GM21515 (cell line): ENCODE measurements around the gene ZNF598.
"Not testable (repeated sequence)": the region's sequence is repeated elsewhere in the genome, so short reads cannot be mapped to it uniquely, and the experiment has no call there.

Experiments used
- ATAC-seq: cut with Tn5 transposase; IDR thresholded peaks from one replicate; pipeline ENCODE4 v1.9.1; 2021; ENCODE audit not compliant: unreplicated experiment

ZNF598 gene

GRCh38 chr16:1977875-1978268 is 31.7 kb downstream of the ZNF598 start:
- ATAC-seq = no peak

GRCh38 chr16:1976951-1977874 is 32.4 kb downstream of the ZNF598 start:
- ATAC-seq = no peak

DNA sequence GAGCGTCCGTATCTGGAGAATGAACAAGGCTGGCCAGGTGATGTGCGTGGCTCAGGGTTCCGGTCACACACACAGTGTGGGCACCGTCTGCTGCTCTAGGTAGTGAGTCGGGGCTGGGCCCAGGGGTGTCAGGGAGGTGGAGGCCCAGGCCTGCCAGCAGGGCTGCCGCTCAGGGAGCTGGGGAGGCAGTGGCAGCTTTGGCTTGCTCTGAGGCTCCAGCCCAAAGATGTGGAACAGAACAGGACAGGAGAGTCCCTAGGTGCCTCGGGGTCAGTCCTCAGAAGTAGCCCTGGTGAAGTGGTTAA is 33.5 kb downstream of the ZNF598 start:
- no peak for ATAC-seq

DNA sequence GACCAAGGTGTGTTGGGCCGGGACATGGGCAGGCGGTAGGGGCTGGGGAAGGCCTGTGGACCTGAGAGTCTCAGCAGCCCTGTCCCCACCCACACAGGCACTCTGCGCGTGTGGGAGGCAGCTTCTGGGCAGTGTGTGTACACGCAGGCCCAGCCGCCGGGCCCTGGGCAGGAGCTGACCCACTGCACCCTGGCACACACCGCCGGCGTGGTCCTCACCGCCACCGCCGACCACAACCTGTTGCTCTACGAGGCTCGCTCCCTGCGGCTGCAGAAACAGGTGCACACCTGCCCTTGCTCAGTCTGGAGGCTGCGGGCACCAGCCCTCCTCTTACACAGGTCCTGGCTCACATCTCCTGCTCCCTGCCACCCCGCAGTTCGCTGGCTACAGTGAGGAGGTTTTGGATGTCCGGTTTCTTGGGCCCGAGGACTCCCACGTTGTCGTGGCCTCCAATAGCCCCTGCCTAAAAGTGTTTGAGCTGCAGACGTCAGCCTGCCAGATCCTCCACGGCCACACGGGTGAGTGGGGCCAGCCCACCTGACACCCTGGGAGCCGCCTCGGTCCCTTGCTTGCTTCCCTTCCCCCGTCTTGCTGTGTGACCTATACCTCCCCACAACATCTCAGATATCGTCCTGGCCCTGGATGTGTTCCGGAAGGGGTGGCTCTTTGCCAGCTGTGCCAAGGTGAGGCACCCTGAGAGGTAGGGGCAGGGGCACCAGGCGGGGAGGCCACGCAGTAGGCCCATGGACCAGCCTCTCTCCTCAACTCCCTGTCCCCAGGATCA is 34.0 kb downstream of the ZNF598 start:
- ATAC-seq = no peak

- ATAC-seq = no peak
These were observed 35.2 kb downstream of the ZNF598 start for GRCh38 chr16:1974157-1975070.

- no peak for ATAC-seq
These were observed 36.0 kb downstream of the ZNF598 start for GRCh38 chr16:1973461-1974156.

DNA sequence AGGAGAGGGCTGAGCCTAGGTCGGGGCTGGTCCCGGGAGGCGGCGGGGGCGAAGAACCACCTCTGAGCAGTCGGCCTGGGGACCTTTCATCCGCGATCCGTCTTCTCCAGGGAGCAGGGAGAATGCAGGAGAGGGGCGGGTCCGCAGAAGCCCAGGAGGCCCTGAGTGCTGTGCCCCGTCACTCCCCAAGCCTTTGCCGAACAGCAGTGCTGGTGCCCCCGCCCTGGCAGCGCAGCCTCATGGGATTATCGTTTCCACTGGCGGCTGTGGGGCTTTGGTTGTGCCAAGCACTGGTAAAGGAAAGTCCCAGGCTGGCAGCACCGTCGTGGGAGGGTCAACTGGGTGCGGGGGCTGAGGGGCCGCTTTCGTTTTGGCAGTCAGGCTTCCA is 37.1 kb downstream of the ZNF598 start:
- ATAC-seq = no peak

DNA sequence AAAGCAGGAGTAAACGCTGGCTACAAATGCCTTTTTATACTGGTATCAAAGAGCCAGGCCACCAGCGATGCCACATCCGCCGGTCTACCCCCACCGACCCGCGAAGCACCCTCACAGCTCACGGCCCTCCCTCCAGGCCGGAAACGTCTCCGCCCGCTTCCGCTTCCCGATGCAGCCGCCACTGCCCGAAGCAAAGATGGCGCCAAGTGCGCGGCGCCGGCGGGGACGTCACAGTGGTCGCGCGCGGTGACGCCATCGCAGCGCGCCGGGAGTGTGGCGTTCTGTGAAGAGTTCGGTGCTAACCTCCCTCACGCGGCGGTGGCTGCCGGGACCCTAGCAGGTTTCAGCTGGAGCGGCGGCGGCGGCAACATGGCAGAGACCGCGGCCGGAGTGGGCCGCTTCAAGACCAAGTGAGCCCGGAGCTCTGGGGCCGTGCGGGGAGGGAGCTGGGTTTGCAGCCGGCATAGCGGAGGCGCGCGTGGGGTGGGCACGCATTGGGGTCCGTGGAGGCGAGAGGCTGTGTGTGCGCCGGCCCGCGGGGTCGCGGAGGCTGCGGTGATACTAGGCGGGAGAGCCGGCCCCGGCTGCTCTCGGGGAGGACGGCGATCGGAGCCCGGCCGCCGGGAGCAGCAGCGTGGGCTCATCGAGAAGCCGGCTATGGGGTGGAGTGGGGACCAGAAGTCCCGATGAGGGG is 37.7 kb downstream of the ZNF598 start, which contains the start of gene TBL3:
Gene TBL3 (plus strand): TSS at position 258 of the 694 bp plus-strand sequence. CDS start 112 bp downstream, at position 370.
- ATAC-seq = peak; percentile 79

DNA sequence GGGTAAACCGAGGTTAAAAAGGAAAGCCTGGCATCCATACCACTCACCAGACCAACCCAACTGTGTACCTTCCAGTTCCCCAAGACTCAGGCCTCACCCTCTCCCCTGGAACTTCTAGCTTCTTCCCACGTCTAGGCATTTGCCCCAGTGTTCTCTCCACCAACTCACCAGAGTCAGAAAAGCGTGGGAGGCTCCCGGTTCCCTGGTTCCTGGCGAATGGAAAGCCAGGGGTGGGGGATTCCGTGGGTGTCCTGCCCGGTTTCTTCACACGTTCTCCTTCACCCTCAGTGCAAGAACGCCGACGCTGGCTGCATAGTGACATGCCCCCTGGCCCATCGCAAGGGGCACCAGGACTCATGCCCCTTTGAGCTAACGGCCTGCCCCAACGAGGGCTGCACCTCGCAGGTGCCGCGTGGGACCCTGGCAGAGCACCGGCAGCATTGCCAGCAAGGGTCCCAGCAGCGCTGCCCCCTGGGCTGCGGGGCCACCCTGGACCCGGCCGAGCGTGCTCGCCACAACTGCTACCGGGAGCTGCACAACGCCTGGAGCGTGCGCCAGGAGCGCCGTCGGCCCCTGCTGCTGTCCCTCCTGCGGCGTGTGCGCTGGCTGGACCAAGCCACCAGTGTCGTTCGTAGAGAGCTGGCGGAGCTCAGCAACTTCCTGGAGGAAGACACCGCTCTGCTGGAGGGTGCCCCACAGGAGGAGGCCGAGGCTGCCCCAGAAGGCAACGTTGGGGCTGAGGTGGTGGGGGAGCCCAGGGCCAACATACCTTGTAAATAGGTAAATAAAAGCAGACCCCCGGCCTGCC is 41.3 kb downstream of the ZNF598 start:
- no peak for ATAC-seq

GRCh38 chr16:1966460-1966859 is 43.2 kb downstream of the ZNF598 start, which contains the start of gene RNF151:
Gene RNF151, plus strand, starts transcription at chr16:1966856. Its CDS starts 26 bp downstream, at chr16:1966882.
- no peak for ATAC-seq

DNA sequence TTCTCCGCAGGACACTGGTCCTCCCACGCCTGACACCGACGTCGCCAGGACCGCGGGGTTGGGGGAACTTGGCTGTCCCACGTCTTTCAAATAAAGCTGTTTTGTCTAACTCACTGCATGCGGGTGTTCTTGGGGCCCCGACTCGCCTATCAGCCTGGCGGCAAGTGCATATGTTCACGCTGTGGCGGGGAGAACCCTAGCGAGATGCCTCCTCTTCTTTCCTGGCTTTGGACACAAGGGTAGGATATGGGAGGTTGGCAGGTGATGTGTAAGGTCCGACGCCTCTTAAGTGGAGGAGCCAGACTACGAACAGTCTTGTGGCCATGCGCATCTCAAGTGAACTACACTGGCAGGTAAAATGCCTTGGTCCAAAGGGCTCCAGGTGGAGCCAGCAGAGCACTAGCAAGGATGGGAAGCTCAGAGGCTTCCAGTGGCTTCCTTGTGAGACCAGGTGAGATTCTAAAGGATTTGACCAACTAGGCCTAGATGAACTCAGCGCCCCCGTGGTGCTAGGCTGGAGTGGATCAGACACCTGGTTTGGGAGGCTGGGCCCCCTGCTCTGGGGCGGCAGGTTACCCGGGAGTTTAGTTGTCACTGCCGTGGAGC is 44.1 kb downstream of the ZNF598 start:
- ATAC-seq = no peak

DNA sequence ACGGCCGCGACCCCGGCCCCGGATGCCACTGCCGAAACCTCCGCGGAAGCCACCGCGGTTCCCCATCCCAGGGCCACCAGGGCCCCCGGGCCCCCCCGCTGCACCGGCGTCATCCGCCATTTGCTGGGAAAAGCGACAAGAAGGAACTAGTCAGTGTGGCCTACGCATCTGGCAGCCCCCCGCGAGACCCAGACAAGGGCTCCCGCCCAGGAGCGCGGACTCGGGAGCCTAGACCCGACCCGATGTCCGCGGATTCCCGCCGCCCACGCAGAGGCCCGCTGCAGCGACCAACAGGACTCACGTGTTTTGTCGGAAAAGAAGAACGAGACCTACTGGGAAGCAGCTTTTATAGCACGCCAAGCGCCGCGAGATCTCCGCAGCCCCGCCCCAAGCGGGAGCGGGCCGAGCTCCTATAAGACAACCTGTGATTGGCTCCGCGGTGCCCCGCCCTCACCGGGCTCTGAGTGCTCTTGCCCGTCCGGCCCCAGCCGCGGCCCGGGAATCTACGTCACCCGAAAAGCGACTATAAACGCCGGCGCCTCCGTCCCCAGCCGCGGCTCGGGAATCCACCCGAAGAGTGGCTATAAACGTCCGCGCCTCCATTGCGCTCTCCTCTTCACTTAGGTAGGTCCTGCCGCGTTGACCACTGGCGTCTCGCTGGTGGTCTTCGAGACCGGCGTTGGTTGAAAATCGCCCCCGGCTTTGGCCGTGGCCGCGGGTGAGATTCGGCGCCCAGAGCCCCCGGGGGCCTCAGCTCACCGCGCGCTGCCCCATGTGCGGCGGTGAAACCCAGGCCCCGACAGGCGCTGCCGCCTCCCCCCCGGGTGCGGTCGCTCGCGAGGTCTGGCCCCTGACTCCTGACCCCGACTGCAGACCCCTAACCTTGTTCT is 44.9 kb downstream of the ZNF598 start, which contains the start of gene RPS2:
Gene RPS2 (minus strand): TSS at position 321 of the 890 bp plus-strand sequence. CDS start 201 bp downstream, at position 120.
- peak; percentile 70 for ATAC-seq

GRCh38 chr16:1963806-1964505 is 45.7 kb downstream of the ZNF598 start:
- no peak for ATAC-seq

GRCh38 chr16:1962161-1963153 is 47.2 kb downstream of the ZNF598 start:
- ATAC-seq = not testable (repeated sequence)

GRCh38 chr16:1961651-1962067 is 48.0 kb downstream of the ZNF598 start:
- ATAC-seq = no peak
